A549 (cell line): Measurements from ENCODE around the gene PTGES. TPM values are rescaled to one million over a fixed set of nuclear protein-coding genes. Genes with fewer than 3 reads are reported as not detected.
A peak's percentile ranks its signal among the peaks of the same experiment; 100 is the strongest.

Experiments used
- ATAC-seq, 2 experiments: fragments of 200-7000 bp in 1 of 2; fragments of >200 bp in 1 of 2; cut with Nextera tagmentation in 1 of 2; cut with Tn5 transposase in 1 of 2; 3 replicates each; pipeline versions ENCODE4 v1.8.0 to v1.9.1; 2018 to 2020; ENCODE audit warnings: mild to moderate bottlenecking in 1 of 2, moderate library complexity in 1 of 2
- CTCF ChIA-PET: fragments of 300-600 bp; sonication (Branson Sonifier 250); formaldehyde crosslinking; extraction: SDS; loops from one replicate; lab custom pipeline; 2021; ENCODE audit warnings: antibody characterized with exemption, inconsistent platforms; lab: Yijun Ruan, JAX
- POLR2A ChIA-PET: fragments of 350-600 bp; formaldehyde crosslinking; extraction: SDS; loops from one replicate; lab custom pipeline; 2021; ENCODE audit warnings: antibody characterized with exemption, inconsistent platforms; lab: Yijun Ruan, JAX
- DNase-seq, 2 experiments: peaks; one replicate each; pipeline versions ENCODE4 v3.0.0 to v3.0.0-alpha.2; 2011 to 2016; ENCODE audit warnings: low read depth in 1 of 2, low spot score in 1 of 2
- FAIRE-seq: peaks from 2 replicates; lab custom pipeline; 2011; peaks lifted over from hg19 to GRCh38; lab: Jason Lieb, UNC
- H3K27ac ChIP-seq, 2 experiments: fragments of >200 bp; sonication (Bioruptor Twin); formaldehyde crosslinking; 3 replicates each; pipeline ENCODE4 v1.5.1; 2016 to 2017
- H3K4me1 ChIP-seq: fragments of >200 bp; sonication (Bioruptor Twin); formaldehyde crosslinking; 3 replicates; pipeline ENCODE4 v1.6.1; 2016
- H3K4me2 ChIP-seq: fragments of >200 bp; sonication (Bioruptor Twin); formaldehyde crosslinking; 3 replicates; pipeline ENCODE4 v1.6.1; 2016
- H3K4me3 ChIP-seq: fragments of >200 bp; sonication (Bioruptor Twin); formaldehyde crosslinking; 3 replicates; pipeline ENCODE4 v1.5.1; 2016
- H3K9me3 ChIP-seq: fragments of >200 bp; sonication (Bioruptor Twin); formaldehyde crosslinking; 3 replicates; pipeline ENCODE4 v1.6.1; 2016
- ATOH8 ChIP-seq: fragments of 250-450 bp; sonication (Bioruptor Pico); IDR thresholded peaks from 2 replicates; pipeline ENCODE4 v1.5.0; 2020; ENCODE audit warnings: low read depth, mild to moderate bottlenecking, moderate library complexity
- BHLHE40 ChIP-seq: IDR thresholded peaks from 2 replicates; pipeline ENCODE4 v1.6.1; 2012; ENCODE audit warnings: low read depth, low read length, inconsistent platforms
- CBX8 ChIP-seq: fragments of 200-600 bp; sonication (generic); IDR thresholded peaks from 2 replicates; pipeline ENCODE4 v1.6.1; 2016
- CHD2 ChIP-seq: fragments of 150-350 bp; IDR thresholded peaks from 2 replicates; pipeline ENCODE4 v1.6.1; 2014; ENCODE audit warnings: low read length; ENCODE audit not compliant: partially characterized antibody
- ELK1 ChIP-seq: fragments of 150-350 bp; IDR thresholded peaks from 2 replicates; pipeline ENCODE4 v1.6.1; 2014; ENCODE audit warnings: low read depth, mild to moderate bottlenecking, low read length
- FOSB ChIP-seq: fragments of 250-450 bp; sonication (Bioruptor Pico); IDR thresholded peaks from 2 replicates; pipeline ENCODE4 v1.5.0; 2020; ENCODE audit warnings: mild to moderate bottlenecking, moderate library complexity
- HDAC2 ChIP-seq: fragments of 200-600 bp; sonication (generic); IDR thresholded peaks from 2 replicates; pipeline ENCODE4 v1.6.1; 2016
- HMGXB4 ChIP-seq: fragments of 250-450 bp; sonication (Bioruptor Pico); IDR thresholded peaks from 2 replicates; pipeline ENCODE4 v1.5.0; 2021; ENCODE audit warnings: mild to moderate bottlenecking, moderate library complexity, borderline replicate concordance
- HOXA7 ChIP-seq: fragments of 250-450 bp; sonication (Bioruptor Pico); IDR thresholded peaks from 2 replicates; pipeline ENCODE4 v1.5.0; 2020; ENCODE audit warnings: mild to moderate bottlenecking, moderate library complexity
- KDM1A ChIP-seq: fragments of 200-600 bp; sonication (generic); IDR thresholded peaks from 2 replicates; pipeline ENCODE4 v1.6.1; 2016; ENCODE audit warnings: low read depth, mild to moderate bottlenecking
- NFE2L2 ChIP-seq: fragments of 150-350 bp; conservative IDR thresholded peaks from 2 replicates; pipeline ENCODE4 v1.6.1; 2014; ENCODE audit warnings: low read length
- POLR2AphosphoS2 ChIP-seq: conservative IDR thresholded peaks from 2 replicates; pipeline ENCODE4 v1.6.1; 2012; ENCODE audit warnings: low read length, improper control_type of control experiment, inconsistent platforms
- RAD21 ChIP-seq, 2 experiments: fragments of >200 bp in 1 of 2; sonication (Bioruptor Twin) in 1 of 2; formaldehyde crosslinking in 1 of 2; IDR thresholded peaks in 1 of 2; conservative IDR thresholded peaks in 1 of 2; 2 replicates in 1 of 2; 3 replicates in 1 of 2; pipeline ENCODE4 v1.6.1; 2012 to 2018; ENCODE audit warnings: inconsistent platforms in 1 of 2
- RCOR1 ChIP-seq: fragments of 150-350 bp; IDR thresholded peaks from 2 replicates; pipeline ENCODE4 v1.6.1; 2014; ENCODE audit warnings: antibody characterized with exemption, low read length, low read depth
- SMC3 ChIP-seq: fragments of >200 bp; sonication (Bioruptor Twin); formaldehyde crosslinking; IDR thresholded peaks from 3 replicates; pipeline ENCODE4 v1.6.1; 2018; ENCODE audit warnings: inconsistent platforms
- TP53 ChIP-seq: fragments of 250-450 bp; sonication (Bioruptor Pico); IDR thresholded peaks from 2 replicates; pipeline ENCODE4 v1.5.0; 2021; ENCODE audit warnings: mild to moderate bottlenecking, moderate library complexity
- ZSCAN20 ChIP-seq: fragments of 250-450 bp; sonication (Bioruptor Pico); IDR thresholded peaks from 2 replicates; pipeline ENCODE4 v1.8.0; 2022; ENCODE audit warnings: mild to moderate bottlenecking, moderate library complexity
- WGBS: methylation state at CpG from one replicate; pipeline ENCODE4 v1.1.6; 2017; ENCODE audit errors: missing lambda C conversion rate; 5-methylcytosine and 5-hydroxymethylcytosine counted together
- polyA plus RNA-seq, 4 experiments: library from polyadenylated mRNA; depleted of rRNA in 3 of 4; stranded (reverse); fragments of >200 nt; fragmentation: RNase III in 1 of 4; extraction: RNeasy Plus Mini Kit Qiagen cat#74134 plus additional on column Dnase treatment in 1 of 4; gene quantifications; 2 replicates in 3 of 4; 3 replicates in 1 of 4; pipeline ENCODE4 v1.2.3, GENCODE V29; 2011 to 2017

PTGES gene
- polyA plus RNA-seq, 2 of the 4 experiments (the other 2 are of a cell fraction), result 19.1 to 58.8 TPM

GRCh38 chr9:129695870-129696269 is 57.0 kb downstream of the PTGES start:
- no peak overlapping the region for H3K4me2 ChIP-seq
- H3K4me1 ChIP-seq, result peaks cover 13% of the 10 kb centered on the region
- DNase-seq (no peak), ATAC-seq (no peak), FAIRE-seq (no peak)
- 70% methylated on average over 3 of the region's 3 CpGs for WGBS
- no peaks in the 10 kb centered on the region for H3K9me3 ChIP-seq
- CTCF ChIA-PET, result interaction anchor here (0.8 to 4.9 kb wide), 11 partner anchors 8 to 94 kb away, joined by 3 to 45 read pairs (median 10); partner anchors contain the start of gene ASB6
- POLR2A ChIA-PET, result no interaction called here
- TF ChIP-seq BHLHE40 (no peak), HDAC2 (no peak), NFE2L2 (no peak)
- H3K4me3 ChIP-seq, result no peak overlapping the region
- H3K27ac ChIP-seq, result no peak overlapping the region

- CTCF ChIA-PET, result interaction anchor here (1.1 to 4.5 kb wide), 3 partner anchors 8 to 43 kb away, joined by 3 to 21 read pairs (median 5); no protein-coding TSS in a partner anchor
Measured at GRCh38 chr9:129694243-129694646, 58.6 kb downstream of the PTGES start.

GRCh38 chr9:129693741-129694140 is 59.1 kb downstream of the PTGES start:
- no peak for FAIRE-seq
- CTCF ChIA-PET, result interaction anchor here (1.1 to 4.5 kb wide), 2 partner anchors 23 to 43 kb away, joined by 3 to 21 read pairs; no protein-coding TSS in a partner anchor
- Histone ChIP-seq H3K4me1 (peaks cover 13% of the 10 kb centered on the region), H3K4me2 (no peak overlapping the region), H3K4me3 (no peak overlapping the region), H3K9me3 (no peaks in the 10 kb centered on the region), H3K27ac (peak overlapping the region in 1 of 2 experiments; percentile 13; a peak in 1 of 6 replicates)
- WGBS, result 79% methylated on average over 8 of the region's 8 CpGs
- DNase-seq, result no peak
- POLR2A ChIA-PET, result no interaction called here
- TF ChIP-seq TP53 (CRISPR knock-in tag) (no peak), RCOR1 (no peak), POLR2AphosphoS2 (no peak), HMGXB4 (CRISPR knock-in tag) (no peak), ELK1 (no peak), SMC3 (no peak), RAD21 (conservative IDR thresholded peaks at IDR 0.05 in 1 of 2, IDR thresholded peaks at IDR 0.05 in 1 of 2) (no peak), CBX8 (no peak), CHD2 (no peak), HOXA7 (CRISPR knock-in tag) (no peak), FOSB (CRISPR knock-in tag) (no peak), KDM1A (no peak)
- no peak for ATAC-seq

More at GRCh38 chr9:129694243-129694646, 58.6 kb downstream of the PTGES start:
- FAIRE-seq, result no peak
- peak overlapping the region in 1 of 2 experiments; percentile 13; a peak in 1 of 6 replicates for H3K27ac ChIP-seq
- no peak for ATAC-seq
- no peak for DNase-seq
- no peak overlapping the region for H3K4me2 ChIP-seq
- TF ChIP-seq ZSCAN20 (CRISPR knock-in tag) (no peak), ATOH8 (CRISPR knock-in tag) (no peak)
- H3K9me3 ChIP-seq, result no peaks in the 10 kb centered on the region
- H3K4me3 ChIP-seq, result no peak overlapping the region
- peaks cover 13% of the 10 kb centered on the region for H3K4me1 ChIP-seq
- POLR2A ChIA-PET, result no interaction called here
- 66% methylated on average over 11 of the region's 11 CpGs for WGBS
